GM12878 (cell line): ENCODE data around the gene TMEM181. TPM values are rescaled to one million over a fixed set of nuclear protein-coding genes. Genes with fewer than 3 reads are reported as not detected.

Experiments
- BMI1 ChIP-seq: fragments of 450-650 bp; IDR thresholded peaks from 2 replicates; pipeline ENCODE4 v1.6.1; 2016; ENCODE audit warnings: mild to moderate bottlenecking, moderate library complexity, borderline replicate concordance
- EGR1 ChIP-seq, 2 experiments: IDR thresholded peaks; 1 replicate in 1 of 2; 2 replicates in 1 of 2; pipeline ENCODE4 v1.6.1; 2011 to 2012; ENCODE audit warnings: low read depth in 2 of 2, low read length in 2 of 2, borderline replicate concordance in 1 of 2, mild to moderate bottlenecking in 1 of 2, moderate library complexity in 1 of 2
- IKZF1 ChIP-seq: fragments of 450-650 bp; conservative IDR thresholded peaks from 2 replicates; pipeline ENCODE4 v1.6.1; 2017; ENCODE audit warnings: antibody characterized with exemption, mild to moderate bottlenecking
- NR2F1 ChIP-seq: fragments of 450-650 bp; conservative IDR thresholded peaks from 2 replicates; pipeline ENCODE4 v1.6.1; 2017; ENCODE audit warnings: mild to moderate bottlenecking
- RAD21 ChIP-seq: IDR thresholded peaks from 2 replicates; pipeline ENCODE4 v1.6.1; 2011; ENCODE audit warnings: mild to moderate bottlenecking, low read depth, low read length, moderate library complexity; ENCODE audit not compliant: insufficient read depth
- RFX5 ChIP-seq: IDR thresholded peaks from 2 replicates; pipeline ENCODE4 v1.6.1; 2011; ENCODE audit warnings: low read depth, low read length, improper control_type of control experiment
- SUPT20H ChIP-seq: IDR thresholded peaks from 2 replicates; pipeline ENCODE4 v1.6.1; 2011; ENCODE audit warnings: low read depth, mild to moderate bottlenecking, low read length, moderate library complexity, borderline replicate concordance; ENCODE audit not compliant: control insufficient read depth
- TBL1XR1 ChIP-seq: IDR thresholded peaks from 2 replicates; pipeline ENCODE4 v1.6.1; 2012; ENCODE audit warnings: low read depth, low read length, improper control_type of control experiment
- polyA plus RNA-seq, 11 experiments: library from polyadenylated mRNA; depleted of rRNA in 4 of 11; unstranded in 6 of 11; stranded (reverse) in 5 of 11; fragments of >200 nt; fragmentation: Nextera tagmentation in 4 of 11; fragmentation: Illumina TruSeq in 1 of 11; extraction: Ambion mirVana in 4 of 11; extraction: Trizol in 1 of 11; gene quantifications; 1 replicate in 1 of 11; 2 replicates in 10 of 11; pipeline versions ENCODE4 v1.2.1 to v1.2.3, GENCODE V29; 2011 to 2016; ENCODE audit warnings: inconsistent platforms in 2 of 11, missing spikeins in 2 of 11, low read depth in 1 of 11
- total RNA-seq, 4 experiments: library from RNA; depleted of rRNA in 3 of 4; stranded (reverse); fragments of >200 nt in 3 of 4; fragmentation: Illumina TruSeq in 1 of 4; extraction: Trizol in 1 of 4; gene quantifications; 2 replicates each; pipeline versions ENCODE4 v1.2.1 to v1.2.3, GENCODE V29; 2013 to 2021
- TF ChIP-seq, protein P1 (sequence below): IDR thresholded peaks from 2 replicates; pipeline ENCODE4 v1.6.1; 2011; ENCODE audit warnings: borderline replicate concordance, low read depth, mild to moderate bottlenecking, moderate library complexity, mixed read lengths, low read length; ENCODE audit not compliant: insufficient read depth; ENCODE audit errors: extremely low read length
- TF ChIP-seq, protein P2 (sequence below): fragments of 450-650 bp; formaldehyde crosslinking; IDR thresholded peaks from 2 replicates; pipeline ENCODE4 v1.4.0; 2022; ENCODE audit warnings: mild to moderate bottlenecking, moderate library complexity
- TF ChIP-seq, protein P3 (sequence below): IDR thresholded peaks from 2 replicates; pipeline ENCODE4 v1.6.1; 2012; ENCODE audit warnings: low read length, inconsistent platforms

Gene TMEM181
- total and polyA plus RNA-seq, 10 of the 15 experiments (the other 5 are each of a cell fraction or from before 2014, with no cell fraction given) = 1.5 to 7.9 (median 5.2) TPM

DNA sequence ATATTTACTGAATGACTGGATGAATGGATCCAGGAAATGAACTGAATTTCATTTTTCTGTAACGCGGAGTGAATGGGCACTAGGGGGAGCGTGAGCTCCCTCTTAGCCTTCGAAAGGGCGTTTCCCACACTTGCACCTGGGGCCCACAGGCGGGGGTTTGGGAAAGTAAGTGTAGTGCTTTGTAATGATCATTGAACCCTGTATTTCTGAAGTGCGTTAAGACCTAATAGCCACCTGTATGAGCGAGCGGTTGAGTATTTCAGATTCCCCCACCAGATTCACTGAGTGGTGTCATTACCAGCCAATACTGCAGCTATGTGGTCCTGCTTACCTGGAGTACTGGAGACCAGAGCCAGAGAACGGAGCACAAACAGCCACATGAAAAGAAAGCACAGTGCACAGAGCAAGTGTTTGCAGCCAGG is 100.5 kb downstream of the TMEM181 start (continued):
- no peak for TF ChIP-seq SUPT20H
- TF ChIP-seq, protein P1, sequence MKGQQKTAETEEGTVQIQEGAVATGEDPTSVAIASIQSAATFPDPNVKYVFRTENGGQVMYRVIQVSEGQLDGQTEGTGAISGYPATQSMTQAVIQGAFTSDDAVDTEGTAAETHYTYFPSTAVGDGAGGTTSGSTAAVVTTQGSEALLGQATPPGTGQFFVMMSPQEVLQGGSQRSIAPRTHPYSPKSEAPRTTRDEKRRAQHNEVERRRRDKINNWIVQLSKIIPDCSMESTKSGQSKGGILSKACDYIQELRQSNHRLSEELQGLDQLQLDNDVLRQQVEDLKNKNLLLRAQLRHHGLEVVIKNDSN = no peak
- TF ChIP-seq IKZF1 = no peak
- TF ChIP-seq TBL1XR1 = no peak
- no peak for TF ChIP-seq BMI1
- TF ChIP-seq NR2F1 = no peak
- TF ChIP-seq EGR1 (IDR thresholded peaks at IDR 0.05; ENCODE audit: borderline replicate concordance in 1 of 2, low read depth in 2 of 2, low read length in 2 of 2) = no peak
- TF ChIP-seq, protein P2, sequence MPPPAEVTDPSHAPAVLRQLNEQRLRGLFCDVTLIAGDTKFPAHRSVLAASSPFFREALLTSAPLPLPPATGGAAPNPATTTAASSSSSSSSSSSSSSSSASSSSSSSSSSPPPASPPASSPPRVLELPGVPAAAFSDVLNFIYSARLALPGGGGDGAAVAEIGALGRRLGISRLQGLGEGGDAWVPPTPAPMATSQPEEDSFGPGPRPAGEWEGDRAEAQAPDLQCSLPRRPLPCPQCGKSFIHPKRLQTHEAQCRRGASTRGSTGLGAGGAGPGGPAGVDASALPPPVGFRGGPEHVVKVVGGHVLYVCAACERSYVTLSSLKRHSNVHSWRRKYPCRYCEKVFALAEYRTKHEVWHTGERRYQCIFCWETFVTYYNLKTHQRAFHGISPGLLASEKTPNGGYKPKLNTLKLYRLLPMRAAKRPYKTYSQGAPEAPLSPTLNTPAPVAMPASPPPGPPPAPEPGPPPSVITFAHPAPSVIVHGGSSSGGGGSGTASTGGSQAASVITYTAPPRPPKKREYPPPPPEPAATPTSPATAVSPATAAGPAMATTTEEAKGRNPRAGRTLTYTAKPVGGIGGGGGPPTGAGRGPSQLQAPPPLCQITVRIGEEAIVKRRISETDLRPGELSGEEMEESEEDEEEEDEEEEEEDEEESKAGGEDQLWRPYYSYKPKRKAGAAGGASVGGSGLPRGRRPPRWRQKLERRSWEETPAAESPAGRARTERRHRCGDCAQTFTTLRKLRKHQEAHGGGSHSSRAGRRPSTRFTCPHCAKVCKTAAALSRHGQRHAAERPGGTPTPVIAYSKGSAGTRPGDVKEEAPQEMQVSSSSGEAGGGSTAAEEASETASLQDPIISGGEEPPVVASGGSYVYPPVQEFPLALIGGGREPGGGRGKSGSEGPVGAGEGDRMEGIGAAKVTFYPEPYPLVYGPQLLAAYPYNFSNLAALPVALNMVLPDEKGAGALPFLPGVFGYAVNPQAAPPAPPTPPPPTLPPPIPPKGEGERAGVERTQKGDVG = no peak
- TF ChIP-seq, protein P3, sequence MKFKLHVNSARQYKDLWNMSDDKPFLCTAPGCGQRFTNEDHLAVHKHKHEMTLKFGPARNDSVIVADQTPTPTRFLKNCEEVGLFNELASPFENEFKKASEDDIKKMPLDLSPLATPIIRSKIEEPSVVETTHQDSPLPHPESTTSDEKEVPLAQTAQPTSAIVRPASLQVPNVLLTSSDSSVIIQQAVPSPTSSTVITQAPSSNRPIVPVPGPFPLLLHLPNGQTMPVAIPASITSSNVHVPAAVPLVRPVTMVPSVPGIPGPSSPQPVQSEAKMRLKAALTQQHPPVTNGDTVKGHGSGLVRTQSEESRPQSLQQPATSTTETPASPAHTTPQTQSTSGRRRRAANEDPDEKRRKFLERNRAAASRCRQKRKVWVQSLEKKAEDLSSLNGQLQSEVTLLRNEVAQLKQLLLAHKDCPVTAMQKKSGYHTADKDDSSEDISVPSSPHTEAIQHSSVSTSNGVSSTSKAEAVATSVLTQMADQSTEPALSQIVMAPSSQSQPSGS = no peak
- TF ChIP-seq RFX5 = no peak
- TF ChIP-seq RAD21 = peak; percentile 59
- TF ChIP-seq, all 136 proteins: peak for 3
